ENCODE results near the gene TEX2.
"Not testable (repeated sequence)": the region's sequence is repeated elsewhere in the genome, so short reads cannot be mapped to it uniquely, and the experiment has no call there.

TEX2 gene

DNA sequence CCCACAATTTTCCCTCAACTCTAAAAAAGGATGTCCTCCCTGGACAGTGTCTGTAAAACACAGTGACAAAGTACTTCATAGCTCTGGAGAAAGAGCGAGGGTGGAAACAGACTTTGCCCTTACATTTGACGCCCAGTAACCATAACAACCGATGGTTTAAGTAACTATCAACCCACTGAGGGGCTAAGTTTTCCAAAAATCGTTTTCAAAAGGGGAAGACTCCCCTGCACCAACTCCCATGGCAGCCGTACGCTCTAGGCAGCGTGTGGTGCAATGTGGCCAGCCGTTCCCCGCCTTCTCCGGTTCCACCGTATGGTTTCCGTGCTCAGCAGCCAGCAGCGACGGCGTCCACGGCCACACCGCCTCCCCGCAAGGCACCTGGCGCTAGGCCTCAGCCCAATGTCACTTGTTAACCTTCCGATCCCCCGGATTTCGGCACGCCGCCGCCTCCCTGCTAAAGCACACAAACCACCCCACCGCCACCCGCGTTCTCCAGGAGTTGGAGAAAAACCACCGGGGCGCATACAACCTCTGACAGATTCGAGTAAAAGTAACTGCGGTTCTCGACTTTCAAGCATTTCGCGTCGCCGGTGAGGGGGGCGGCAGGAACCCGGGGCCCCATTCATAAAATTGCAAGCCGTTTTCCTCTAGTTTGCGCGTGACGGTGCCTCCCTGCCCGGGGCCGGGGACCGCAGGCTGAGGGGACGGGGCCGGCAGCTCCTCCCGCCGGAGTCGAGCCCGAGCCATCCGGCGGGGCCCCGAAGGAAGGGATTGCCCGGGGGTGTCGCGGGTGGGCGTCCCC, 661 bp downstream of the TEX2 start:
- peak; percentile 55 to 60 for DNase-seq

DNA sequence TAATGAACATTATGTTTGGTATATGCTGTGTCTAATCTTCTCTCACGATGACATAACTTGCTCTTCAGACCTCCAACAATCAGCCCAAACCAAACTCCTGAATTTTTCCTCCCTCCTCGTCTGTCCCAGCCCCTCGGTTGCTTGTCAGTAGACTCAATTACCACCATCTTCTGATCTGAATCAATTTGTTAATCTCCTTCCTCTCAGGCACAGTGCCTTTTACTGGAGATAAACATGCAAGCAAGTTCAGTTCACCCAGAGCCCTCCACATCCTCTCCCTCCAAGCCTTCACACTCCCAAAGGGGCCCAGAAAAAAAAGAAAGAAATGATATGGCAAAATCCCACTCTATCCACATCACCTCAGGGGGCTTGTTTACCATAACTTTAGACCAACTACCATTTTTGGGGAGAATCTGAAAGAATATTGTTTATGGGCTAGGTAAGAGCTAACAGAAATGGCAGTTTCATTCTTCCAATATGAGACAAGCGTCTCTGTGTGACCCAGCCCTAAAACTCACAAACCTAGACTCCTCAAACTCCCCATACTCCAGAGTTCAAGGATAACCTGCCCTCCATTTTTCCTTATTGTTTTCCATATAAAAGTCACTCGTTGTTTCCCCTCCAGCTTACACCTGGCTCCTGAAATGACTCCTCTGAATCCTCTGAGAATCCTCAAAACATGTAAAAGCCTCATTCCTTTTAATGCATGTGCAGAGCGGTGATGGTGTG, 1.5 kb downstream of the TEX2 start:
- no peak for DNase-seq

DNA sequence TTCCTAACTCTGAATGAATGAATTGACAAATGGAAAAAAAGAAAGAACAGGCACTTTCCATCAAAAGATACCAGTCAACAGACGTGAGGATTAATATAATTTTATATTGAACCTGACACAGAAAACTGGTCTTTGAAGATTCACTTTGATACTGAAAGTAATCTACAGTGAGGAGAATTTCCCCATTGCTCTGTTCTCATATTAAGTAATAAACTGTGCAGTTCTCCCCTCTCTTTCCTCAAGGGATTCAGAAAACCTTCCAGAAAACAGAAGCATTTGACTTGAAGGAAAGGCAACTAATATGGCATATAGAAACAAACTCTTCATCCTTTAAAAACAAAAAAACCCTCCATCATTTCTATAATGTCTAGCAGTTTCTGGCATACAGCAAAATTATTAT, 2.2 kb downstream of the TEX2 start:
- DNase-seq, result no peak

DNA sequence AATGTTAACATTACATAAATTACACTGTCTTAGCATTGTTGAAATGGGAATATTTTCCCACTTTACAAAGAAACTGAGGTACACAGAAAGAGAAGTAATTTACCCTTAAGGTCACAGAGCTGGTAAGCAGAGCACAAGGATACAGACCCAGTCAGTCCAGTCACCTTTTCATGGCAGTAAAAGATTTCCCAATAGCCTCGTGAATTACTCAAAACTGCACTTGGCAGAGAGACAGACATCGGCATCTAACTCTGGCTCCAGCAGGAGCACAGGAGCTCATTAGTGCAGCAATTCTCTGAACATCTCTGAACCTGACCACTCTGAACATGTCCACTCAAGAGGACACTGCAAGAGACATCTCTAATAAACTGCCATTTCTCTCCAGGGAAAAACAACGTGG, 3.1 kb downstream of the TEX2 start:
- DNase-seq, result no peak

DNA sequence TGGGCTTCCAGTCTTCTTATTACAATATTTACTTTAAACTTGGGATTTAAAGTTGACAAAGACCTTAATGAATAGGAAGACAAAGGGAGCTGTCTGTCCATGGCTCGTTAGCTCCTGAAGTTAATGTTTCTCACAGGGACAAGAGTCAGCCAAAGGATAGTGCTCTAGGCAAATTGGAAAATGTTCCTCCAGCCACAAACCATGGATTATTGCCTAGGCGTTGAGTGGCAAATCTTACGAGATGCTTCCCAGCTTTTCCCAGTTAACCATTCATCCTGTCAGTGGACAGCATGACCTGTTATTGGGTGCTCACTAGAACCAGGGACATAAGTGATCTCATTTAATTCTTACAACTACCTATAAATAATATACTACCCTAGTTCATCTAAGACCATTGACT, 3.6 kb downstream of the TEX2 start:
- DNase-seq, result no peak

DNA sequence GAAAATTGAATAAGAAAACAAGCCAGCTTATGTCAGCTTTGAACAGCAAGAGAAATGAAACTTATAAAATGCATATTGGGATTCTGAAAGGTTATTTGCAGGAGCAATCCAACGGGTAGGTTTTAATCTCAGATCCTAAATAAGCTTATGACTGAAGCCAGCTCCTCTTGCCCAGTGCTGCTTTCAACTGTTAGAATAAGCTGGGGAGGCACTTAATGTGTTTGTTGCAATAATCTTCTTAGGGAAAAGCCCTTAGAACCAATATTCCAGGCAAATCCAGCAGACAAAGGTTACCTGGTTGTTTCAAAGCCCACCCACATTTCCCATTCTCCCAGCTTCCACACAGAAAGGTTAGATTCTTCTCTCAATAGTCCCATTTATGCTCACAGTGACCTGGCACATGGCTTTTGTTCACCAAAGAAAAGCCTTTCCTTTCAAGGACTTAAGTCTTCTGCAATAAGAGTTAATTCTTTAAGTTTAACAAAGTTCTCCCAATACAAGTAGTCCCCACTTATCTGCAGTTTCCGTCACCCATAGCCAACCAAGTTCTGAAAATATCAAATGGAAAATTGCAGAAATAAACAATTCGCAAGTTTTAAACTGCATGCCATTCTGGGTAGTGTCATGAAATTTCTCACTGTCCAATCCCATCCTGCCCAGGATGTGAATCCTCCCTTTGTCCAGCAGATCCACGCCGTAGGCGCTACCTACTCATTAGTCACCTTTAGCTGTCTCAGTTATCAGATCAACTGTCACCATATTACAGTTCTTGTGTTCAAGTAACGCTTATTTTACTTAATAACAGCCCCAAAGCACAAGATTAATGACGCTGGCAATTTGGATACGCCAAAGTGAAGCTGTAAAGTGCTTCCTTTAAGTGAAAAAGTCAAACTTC, 5.9 kb downstream of the TEX2 start:
- DNase-seq, result no peak

DNA sequence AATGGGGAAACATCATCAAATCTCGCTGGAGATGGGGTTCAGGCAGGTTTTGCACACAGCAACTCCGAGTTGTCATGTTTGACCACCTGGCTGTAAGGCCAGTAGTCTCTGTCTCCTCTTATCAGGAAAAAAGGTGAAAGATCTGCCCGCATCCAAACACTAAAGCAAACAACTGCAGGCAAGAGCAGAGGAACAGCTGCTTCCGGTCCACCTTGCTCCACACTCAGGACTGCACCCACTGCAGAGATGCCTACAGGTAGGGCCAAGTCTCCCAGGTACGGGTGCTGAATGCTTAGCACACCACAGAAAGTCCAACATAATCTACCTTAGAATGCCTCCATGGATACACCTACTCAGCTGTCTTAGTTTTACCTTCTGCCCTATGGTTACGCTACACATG, 7.3 kb downstream of the TEX2 start:
- DNase-seq, result no peak

DNA sequence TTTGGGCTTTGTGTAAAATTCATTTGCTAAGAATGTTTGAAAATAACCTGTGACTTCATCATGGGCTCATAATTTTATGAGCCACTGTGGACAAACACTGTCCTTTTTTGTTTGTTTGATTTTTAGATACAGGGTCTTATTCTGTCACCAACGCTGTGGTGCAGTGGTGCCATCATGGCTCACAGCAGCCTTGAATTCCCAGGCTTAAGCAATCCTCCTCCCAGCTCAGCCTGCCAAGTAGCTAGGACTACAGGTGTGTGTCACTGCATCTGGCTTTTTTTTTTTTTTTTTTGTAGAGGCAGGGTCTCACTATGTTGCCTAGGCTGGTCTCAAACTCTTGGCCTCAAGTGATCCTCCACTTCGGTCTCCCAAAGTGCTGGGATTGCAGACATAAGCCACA, 8.3 kb downstream of the TEX2 start:
- DNase-seq, result no peak

DNA sequence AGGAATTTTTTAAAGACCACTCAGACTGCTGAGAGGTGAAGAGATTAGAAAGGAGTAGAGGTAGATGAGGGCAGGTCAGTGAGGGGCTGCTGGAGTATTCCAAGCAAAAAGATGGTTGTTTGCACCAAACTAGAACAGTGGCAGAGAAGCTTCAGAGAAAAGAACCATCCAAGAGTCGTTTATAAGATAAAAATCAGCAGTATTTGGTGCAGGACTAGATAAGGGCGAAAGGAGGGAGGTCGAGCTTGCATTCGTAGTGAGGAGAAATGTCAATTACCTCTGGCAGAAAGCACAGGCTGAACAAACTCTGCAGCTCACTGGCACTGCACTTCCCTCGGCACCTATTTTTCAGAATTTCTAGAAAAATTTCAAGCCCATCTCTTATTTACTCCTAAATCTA, 9.6 kb downstream of the TEX2 start:
- no peak for DNase-seq

DNA sequence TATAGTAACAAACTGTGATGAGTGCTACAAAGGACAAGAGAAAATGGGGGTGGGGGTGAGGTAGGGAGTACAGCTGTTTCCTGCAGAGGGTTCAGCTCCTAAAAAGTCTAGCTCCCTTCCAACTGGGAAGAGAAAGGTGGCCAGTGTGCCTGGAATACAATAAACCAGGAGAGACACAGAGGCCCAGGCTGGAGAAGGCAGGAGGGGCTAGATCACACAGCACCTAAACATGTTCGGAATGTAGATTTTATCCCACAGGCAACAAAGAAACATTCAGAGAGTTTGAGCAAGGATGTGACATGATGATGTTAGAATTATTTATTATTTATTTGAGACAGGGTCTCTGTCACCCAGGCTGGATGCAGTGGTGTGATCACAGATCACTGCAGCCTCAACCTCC, 10.2 kb downstream of the TEX2 start:
- DNase-seq, result no peak

DNA sequence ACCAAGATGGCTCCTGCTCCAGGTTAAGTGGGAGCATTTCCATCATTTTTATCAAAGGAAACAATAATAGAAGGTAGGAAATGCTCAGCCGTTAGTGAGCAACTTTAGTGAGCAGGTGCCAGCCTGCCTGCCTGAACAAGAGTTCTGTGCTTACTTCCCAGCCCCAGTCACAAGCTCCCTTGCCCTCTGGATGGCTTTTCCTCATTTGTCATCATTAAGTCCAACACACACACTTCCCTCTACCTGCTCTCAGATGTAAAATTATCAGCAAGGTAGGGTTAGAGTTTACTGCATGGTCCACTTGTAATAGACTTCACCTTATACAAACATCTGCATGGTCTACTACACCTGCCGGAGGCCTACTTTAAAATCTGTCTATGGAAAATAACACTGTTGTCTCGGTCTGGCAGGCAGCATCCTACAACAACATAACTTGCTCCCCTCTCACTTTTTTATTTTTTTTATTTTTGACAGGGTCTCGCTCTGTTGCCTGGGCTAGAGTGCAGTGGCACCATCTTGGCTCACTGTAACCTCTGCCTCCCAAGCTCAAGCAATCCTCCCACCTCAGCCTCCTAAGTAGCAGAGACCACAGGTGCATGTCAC, 12.7 kb downstream of the TEX2 start:
- no peak for DNase-seq

DNA sequence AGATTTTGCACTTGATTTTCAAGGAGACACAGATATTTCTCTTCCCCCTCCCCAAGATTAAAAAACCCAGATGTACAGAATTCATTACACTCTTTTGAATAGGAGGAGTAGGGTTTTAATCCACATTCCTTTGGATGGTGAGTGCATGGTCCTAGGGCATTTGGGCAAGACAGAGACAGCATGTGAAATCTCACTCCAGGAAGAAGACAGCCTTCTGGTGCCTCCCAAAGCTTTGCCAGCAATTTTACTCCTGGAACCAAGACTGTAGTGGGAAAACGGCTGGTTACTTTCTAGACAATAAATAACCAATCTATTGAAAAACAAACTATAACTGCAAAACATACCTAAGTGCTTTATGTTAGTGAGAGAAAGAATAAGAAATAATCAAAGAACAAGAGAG, 15.2 kb downstream of the TEX2 start:
- no peak for DNase-seq

DNA sequence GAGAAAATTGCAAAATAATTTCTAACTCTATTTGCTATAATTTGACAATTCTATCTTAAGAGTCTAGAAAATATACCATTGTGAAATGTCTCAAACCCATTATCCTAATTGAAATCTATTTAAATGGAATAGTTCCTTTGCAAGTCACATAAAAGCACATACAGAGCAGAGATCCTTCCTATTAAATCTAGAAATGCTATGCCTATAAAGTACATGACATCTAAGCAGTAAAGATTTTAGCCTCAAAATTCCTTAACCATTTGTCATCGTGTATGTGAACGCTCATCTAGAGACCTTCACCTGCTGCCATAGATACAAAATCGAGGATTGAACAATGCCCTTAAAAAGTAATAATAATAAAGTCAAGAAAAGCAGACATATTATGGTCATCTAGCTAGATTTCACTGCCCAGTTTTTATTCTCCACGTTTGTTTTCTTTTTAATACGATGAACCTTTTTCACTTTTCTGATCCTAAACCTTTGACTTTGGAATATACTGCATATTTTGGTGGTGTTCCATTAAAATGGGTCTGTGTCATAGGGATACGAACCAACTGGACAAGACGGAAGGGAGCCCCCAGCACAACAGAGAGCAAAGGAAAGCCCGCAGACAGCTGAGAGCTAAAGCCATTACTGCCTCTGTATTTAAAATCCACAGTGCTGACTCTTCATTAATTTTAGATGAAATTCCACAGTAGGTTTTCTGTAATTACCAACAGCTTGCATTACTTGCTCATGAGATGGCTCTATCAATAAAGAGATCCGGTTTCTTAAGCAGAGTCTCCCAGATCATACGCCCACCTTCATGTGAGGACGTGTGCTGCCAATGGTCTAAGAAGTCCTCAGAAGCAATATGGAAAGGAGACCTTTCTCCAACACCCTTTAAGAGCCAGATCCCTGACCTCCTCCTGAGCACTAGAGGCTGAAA, 17.6 kb downstream of the TEX2 start:
- DNase-seq, result no peak

DNA sequence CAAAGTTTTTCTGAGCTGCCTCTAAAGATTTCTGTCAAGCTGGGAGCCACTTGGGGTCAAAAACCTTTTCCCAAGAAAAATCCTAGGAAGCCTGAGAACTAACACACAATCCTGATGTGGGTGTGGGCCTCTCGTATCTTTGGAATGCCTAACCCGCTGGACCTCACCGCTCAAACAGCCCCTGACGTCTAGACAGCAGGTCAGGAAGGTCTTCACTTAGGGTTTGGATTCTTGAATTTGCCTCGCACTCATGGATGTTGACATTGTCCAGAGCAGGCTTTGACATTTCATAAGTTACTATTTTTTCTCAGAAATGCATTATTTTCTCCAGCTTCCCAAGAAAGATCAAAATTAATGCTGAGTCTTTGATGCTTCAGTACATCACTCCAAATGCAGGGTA, 18.9 kb downstream of the TEX2 start:
- DNase-seq, result no peak

DNA sequence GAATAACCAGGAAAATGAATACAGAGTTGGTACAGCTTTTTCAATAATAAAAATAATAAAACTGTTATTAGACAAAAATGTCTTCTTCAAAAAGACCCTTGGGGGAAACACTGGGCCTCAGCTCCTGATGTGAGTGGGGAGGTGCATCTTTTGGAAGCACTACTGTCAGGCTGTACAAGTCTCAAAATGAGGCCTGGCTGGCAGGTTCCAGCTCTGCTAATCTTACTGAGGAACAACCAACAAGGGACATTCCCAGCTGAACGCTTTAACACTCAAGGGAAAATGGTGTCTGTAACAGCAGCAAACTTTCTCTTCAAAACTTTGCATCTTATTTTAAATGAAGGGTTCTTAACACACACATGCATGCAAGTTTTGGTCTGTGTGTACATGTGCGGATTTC, 19.7 kb downstream of the TEX2 start:
- DNase-seq, result no peak

DNA sequence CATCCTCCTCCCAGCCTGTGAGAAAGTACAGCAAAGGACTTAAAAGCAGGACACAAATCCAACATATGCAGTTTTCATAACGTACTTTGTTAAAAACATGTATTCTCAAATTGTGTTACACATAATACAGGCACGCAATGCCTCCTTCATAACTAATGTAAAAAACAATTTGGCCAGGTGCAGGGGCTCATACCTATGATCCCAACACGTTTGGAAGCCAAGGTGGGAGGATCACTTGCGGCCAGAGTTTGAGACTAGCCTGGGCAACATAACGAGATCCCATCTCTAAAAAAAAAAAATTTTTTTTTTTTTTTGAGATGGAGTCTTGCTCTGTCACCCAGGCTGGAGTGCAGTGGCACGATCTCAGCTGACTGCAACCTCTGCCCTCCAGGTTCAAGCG, 20.4 kb downstream of the TEX2 start:
- no peak for DNase-seq

DNA sequence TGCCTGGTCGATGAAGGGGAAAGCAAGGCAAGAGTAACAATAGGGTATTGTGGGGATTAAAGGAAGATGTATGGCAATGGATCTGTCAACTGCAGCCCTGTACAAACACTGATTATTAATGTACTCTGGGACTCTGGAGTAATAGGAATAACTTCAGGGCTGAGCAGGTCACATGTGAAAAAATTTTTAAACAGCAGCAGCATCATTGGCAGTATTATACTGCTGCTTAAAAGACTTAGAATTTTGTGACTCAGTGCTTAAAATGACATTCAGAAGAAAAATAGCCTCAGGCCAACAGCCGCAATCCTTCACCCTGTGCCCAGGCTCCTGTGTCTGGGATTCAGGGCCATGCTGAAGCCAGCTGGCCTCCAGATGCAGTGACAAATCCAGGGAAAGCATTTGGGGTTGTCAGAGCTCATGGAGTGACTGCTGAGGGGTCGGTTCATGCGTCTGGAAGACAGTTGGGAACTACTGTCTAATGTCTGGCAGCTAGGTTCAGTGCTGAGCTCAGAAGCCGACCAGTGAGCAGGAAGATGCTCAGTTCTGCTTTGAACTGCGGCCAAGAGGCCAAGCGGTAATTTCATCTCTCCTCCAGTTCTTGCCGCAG, 22.2 kb downstream of the TEX2 start:
- no peak for DNase-seq

DNA sequence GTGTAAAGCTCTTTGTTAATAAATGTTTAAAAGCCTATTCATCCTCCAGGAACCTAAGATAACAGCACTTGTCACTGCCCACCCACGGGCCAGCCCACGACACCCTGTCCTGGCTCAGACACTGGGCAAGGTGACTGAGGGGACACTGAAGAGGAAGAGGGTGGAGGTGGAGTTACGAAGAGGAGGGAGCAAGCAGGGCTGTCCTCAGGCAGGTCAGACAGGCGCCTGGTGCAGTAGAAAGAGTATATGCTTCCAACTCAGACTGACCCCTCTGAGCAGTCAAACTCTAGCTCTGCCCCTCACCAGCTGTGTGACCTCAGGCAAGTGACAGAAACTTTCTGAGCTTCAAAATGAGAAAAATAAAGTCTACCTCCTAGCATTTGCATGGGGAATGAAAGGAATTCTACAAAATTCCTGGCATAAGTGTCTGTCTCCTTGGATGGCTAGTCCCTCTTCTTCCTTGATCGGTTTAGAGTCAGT, 22.8 kb downstream of the TEX2 start:
- DNase-seq, result no peak

DNA sequence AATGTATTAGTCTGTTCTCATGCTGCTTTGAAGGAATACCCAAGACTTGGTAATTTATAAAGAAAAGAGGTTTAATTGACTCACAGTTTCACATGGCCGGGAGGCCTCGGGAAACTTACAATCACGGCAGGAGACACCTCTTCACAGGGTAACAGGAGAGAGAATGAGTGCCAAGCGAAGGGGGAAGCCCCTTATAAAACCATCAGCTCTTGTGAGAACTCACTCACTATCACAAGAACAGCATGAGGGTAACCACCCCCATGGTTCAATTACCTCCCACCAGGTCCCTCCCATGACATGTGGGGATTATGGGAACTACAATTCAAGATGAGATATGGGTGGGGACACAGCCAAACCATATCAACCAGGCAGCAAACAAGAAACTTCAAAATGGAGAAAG, 24.6 kb downstream of the TEX2 start:
- DNase-seq, result not testable (repeated sequence)

DNA sequence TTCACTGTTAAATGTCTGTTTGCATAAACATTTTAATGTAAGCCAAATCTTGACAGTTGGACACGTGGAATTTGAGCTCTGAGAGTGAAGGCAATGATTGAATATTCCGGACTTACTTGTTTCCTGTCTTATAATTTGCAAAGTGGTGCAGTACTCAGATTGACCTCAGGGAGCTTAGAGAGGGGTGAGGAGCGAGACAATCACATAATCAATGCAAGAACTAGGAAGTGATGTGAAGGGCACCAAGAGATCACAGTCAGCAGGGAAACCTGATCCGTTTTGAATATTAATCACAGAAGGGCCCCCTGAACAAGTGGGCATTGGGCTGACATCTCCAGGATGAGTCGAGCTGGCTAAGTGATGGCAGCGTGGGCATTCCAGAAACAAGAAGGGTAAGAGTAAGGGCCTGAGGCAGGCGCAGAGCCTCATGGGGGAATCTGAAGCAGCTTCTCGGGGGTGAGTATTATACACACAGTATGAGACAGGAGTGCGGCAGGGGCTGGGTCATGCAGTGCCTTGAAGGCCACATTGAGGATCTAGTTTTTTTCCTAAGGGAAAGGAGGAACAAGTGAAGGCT, 26.1 kb downstream of the TEX2 start:
- DNase-seq, result no peak

DNA sequence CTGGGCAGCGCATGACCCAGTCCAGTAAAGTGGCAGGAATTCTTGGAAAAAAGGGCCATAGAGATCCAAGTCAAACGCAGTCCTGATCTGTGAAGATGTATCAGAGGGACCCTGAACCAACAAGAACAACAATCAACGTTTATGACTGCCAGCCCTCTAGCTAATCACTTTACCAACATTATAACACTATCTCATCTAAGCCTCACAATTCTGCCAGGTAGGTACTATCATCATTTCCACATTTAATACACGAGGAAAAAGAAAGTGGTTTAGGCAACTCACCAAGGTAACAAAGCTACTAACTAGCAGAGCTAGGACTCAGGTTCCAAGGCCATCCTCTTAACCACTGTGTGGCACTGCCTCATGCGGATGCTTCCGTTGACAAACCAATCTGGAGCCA, 28.1 kb downstream of the TEX2 start:
- no peak for DNase-seq
